PFSK-1 (cell line): ENCODE measurements around the gene SLC28A1.

Experiments
- FOXP2 ChIP-seq: optimal IDR thresholded peaks from 2 replicates; pipeline ENCODE3; 2011; ENCODE audit warnings: borderline replicate concordance, control low read depth, inconsistent platforms; ENCODE audit not compliant: insufficient read depth; ENCODE audit errors: extremely low read length, extremely low read depth
- POLR2AphosphoS5 ChIP-seq: IDR thresholded peaks from 2 replicates; pipeline ENCODE4 v1.6.1; 2012; ENCODE audit warnings: low read depth, mild to moderate bottlenecking, control low read depth, low read length, moderate library complexity
- SIN3A ChIP-seq: IDR thresholded peaks from 2 replicates; pipeline ENCODE4 v1.6.1; 2012; ENCODE audit warnings: mild to moderate bottlenecking, low read length, moderate library complexity, borderline replicate concordance; ENCODE audit not compliant: insufficient read depth
- TAF1 ChIP-seq: IDR thresholded peaks from 2 replicates; pipeline ENCODE4 v1.6.1; 2012; ENCODE audit warnings: low read length, control low read depth, borderline replicate concordance; ENCODE audit not compliant: insufficient read depth
- TF ChIP-seq, protein P1 (sequence below), 2 experiments: IDR thresholded peaks; 2 replicates each; pipeline versions ENCODE4 v1.6.1 to v1.8.0; 2011 to 2012; ENCODE audit warnings: low read depth in 2 of 2, low read length in 2 of 2, control low read depth in 1 of 2, inconsistent platforms in 1 of 2, mild to moderate bottlenecking in 1 of 2, moderate library complexity in 1 of 2; ENCODE audit not compliant: insufficient read depth in 1 of 2

DNA sequence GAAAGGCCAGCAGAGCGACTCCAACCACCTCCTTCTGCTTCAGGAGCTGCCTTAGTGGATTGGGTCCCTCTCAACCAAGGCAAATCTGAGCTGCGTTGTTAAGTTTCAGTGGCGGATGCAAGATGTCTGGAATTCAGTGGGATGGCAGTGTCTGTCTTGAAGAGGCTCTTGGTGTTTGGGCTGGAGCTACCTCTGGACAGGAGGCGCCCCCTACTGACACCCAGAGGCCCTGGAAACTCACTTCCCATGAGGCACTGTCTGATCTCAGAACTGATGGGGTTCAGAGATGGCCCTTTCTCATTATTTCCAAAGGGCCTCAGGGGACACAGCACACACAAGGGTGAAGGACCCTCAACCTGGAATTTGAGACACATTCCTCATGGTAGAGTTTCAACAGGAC, 6.0 kb upstream of the SLC28A1 start:
- no peak for TF ChIP-seq POLR2AphosphoS5
- TF ChIP-seq, protein P1, sequence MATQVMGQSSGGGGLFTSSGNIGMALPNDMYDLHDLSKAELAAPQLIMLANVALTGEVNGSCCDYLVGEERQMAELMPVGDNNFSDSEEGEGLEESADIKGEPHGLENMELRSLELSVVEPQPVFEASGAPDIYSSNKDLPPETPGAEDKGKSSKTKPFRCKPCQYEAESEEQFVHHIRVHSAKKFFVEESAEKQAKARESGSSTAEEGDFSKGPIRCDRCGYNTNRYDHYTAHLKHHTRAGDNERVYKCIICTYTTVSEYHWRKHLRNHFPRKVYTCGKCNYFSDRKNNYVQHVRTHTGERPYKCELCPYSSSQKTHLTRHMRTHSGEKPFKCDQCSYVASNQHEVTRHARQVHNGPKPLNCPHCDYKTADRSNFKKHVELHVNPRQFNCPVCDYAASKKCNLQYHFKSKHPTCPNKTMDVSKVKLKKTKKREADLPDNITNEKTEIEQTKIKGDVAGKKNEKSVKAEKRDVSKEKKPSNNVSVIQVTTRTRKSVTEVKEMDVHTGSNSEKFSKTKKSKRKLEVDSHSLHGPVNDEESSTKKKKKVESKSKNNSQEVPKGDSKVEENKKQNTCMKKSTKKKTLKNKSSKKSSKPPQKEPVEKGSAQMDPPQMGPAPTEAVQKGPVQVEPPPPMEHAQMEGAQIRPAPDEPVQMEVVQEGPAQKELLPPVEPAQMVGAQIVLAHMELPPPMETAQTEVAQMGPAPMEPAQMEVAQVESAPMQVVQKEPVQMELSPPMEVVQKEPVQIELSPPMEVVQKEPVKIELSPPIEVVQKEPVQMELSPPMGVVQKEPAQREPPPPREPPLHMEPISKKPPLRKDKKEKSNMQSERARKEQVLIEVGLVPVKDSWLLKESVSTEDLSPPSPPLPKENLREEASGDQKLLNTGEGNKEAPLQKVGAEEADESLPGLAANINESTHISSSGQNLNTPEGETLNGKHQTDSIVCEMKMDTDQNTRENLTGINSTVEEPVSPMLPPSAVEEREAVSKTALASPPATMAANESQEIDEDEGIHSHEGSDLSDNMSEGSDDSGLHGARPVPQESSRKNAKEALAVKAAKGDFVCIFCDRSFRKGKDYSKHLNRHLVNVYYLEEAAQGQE (IDR thresholded peaks at IDR 0.05; ENCODE audit: insufficient read depth in 1 of 2, low read depth in 2 of 2, low read length in 2 of 2): no peak
- no peak for TF ChIP-seq TAF1
- no peak for TF ChIP-seq SIN3A
- no peak for TF ChIP-seq FOXP2
